HG02759 (cell line): ENCODE measurements around the gene FOXF2.

ENCODE experiments used
- ATAC-seq: cut with Tn5 transposase; IDR thresholded peaks from one replicate; pipeline ENCODE4 v1.9.1; 2021; ENCODE audit warnings: mild to moderate bottlenecking, moderate library complexity; ENCODE audit not compliant: unreplicated experiment

Gene FOXF2

DNA sequence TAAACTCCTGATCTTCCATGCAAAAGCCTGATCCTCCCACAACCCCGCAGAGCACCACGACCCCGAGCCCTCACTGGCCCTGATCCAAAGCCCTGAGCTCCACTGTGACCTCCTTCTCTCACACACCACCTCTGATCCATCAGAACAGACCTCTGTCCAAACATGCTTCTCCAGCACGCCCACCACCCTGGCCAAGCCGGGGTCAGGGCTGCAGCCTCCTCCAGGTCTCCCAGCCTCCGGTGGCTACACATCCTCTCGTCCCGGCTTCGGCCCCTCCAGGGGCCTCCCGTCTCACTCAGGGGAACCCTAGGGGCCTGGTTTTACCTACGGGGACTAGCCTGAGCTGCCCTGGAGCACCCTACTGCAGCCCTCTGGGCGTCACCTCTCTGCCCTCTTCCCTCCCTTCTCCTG lies 49.1 kb downstream of the FOXF2 start:
- ATAC-seq = no peak

DNA sequence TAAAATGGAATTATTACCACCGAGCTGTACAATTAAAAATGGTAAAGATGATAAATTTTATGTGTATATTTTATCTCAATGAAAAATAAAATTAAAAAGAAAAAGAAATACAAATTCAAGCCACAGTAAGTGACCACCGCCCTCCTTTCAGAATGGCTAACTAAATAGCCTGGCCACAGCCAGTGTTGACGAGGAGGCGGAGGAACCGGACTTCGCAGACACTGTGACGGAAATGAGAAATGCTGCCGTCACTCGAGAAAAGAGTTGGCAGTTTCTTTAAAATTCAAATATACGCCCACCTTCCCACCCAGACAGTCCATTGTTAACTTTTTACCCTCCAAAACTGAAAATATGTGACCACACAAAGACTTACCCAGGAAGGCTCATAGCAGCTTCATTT lies 50.0 kb downstream of the FOXF2 start:
- ATAC-seq = no peak

DNA sequence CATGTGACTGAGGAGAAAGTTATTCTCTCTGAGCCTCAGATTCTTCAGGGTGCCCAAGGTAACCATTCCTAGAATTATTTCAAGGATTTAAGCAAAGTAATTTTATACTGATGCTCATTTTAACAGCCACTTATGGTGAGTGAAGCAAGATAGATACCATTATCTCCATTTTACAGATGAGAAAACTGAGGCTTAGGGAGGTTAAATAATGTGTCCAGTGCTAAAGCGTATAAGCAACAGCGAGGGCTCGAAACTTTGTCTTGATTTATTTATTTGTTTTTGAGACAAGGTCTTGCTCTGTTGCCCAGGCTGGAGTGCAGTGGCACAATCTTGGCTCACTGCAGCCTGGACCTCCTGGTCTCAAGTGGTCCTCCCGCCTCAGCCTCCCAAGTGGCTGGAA lies 53.6 kb downstream of the FOXF2 start:
- no peak for ATAC-seq
